ENCODE results near the gene SLC6A4.

SLC6A4 gene

GRCh38 chr17:30235386-30236296, at the start of gene SLC6A4:
TSS of gene SLC6A4 (minus strand) at chr17:30235697. CDS start at chr17:30221958, 13,739 bp downstream.
- DNase-seq, result peak; percentile 5

DNA sequence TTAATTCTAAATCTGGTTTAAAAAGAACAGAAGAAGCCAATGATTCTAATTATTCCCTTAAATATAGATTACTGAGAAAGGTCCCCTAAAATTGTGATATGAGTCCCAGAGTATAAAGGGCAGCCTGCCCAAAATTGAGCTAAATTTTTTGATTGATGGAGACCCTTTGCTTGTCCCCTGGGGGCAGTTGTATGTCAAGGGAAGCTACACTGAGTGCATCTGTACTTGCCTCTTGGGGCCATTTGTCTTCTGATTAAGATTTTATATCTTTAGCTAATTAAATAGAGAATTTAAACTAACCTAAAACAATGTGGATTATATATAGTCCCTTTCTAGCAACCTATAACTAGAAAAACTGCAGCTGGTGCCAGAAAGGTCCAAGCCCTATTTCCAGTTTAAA, 43.7 kb upstream of the SLC6A4 start:
- no peak for DNase-seq

- no peak for DNase-seq
These were observed 42.5 kb upstream of the SLC6A4 start for GRCh38 chr17:30278032-30278431.

GRCh38 chr17:30275911-30276310, 40.4 kb upstream of the SLC6A4 start:
- no peak for DNase-seq

GRCh38 chr17:30274887-30275286, 39.4 kb upstream of the SLC6A4 start:
- no peak for DNase-seq

GRCh38 chr17:30273373-30273772, 37.9 kb upstream of the SLC6A4 start:
- DNase-seq, result no peak

DNA sequence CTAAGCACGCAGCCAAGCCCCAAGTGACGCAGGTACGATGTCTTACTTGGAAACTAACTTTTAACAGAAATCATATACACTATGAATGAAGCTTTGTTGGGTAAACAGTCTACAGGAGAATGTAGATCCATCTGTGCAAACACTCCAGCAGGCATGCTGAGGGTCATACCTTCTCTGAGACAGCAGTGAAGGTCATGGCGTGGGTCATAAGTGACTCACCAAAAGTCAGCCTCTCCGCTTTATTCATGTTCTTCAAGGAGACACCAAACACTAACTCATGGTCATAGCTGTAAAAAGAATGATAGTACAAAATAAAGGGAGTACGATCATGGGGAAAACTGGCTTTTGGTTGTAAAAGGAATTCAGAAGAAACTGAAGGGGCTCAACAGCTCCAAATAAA, 35.6 kb upstream of the SLC6A4 start:
- no peak for DNase-seq

GRCh38 chr17:30267625-30268024, 32.1 kb upstream of the SLC6A4 start:
- DNase-seq, result no peak

- DNase-seq, result no peak
These were observed 28.2 kb upstream of the SLC6A4 start for GRCh38 chr17:30263552-30264333.

GRCh38 chr17:30256756-30257506, 21.4 kb upstream of the SLC6A4 start:
- DNase-seq, result no peak

- DNase-seq, result no peak
These were observed 18.7 kb upstream of the SLC6A4 start for GRCh38 chr17:30254150-30254549.

- DNase-seq, result no peak
These were observed 17.8 kb upstream of the SLC6A4 start for GRCh38 chr17:30253312-30253711.

GRCh38 chr17:30251931-30252330, 16.4 kb upstream of the SLC6A4 start:
- no peak for DNase-seq

- DNase-seq, result no peak
These were observed 14.0 kb upstream of the SLC6A4 start for GRCh38 chr17:30249460-30249859.

DNA sequence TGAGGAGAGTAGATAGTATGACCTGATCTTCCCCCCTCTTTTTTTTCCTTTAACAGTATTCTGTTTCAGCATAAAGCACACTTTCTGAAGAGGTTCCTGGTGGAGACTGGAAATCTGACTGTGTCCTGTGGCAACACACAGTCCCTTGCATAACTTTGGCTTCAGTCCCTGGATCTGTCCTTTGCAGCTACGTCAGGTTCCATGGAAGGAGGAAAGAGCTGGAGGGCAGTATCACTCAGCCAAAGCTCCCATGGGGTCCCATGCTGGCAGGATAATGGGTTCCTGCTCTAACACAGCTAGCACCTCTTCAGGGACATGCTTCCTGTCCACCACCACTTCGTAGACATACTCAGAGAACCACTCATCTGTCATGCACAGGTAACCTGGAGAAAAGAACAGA, 13.3 kb upstream of the SLC6A4 start:
- DNase-seq, result no peak

DNA sequence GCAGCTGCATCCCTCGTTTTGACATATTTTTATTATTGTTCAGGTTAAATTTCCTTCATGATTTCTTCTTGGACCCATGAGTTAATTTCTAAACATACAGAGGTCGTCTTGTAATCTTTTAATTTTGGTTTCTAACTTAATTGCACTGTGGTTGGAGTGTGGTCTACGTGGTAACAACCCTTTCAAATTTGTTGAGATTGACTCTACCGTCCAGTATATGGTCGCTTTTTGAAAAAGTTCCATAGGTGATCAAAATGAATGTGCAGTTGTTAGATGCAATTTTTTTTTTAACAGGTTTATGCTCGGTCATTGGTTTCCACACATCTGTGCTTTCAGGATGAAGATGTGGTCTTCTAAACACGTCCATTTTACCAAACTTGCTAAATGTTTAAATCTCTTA, 11.0 kb upstream of the SLC6A4 start:
- DNase-seq, result no peak

DNA sequence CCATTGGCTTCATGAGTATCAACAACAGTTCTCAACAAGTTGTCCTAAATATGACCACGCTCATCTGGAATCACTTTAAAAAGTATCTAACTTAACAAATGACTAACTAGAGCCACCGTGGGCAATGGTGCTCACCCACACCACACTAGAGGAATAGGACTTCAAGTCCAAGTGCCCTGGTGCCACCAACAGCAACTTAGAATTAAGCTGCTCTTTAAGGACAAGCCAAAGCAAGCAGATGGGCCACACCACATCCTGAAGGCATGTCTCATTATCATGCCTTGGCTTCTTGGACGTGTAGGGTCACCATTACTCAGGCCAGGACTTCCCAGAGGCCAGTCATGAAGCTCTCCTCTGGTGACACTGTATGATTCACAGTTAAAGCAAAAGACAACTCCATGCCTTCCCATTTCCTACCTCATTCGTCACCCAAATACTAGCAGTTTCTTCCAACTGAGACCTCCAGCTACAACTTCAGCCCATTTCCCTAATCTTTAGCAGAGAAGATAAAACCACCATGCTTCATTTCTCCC, 9.4 kb upstream of the SLC6A4 start:
- DNase-seq, result peak; percentile 35

DNA sequence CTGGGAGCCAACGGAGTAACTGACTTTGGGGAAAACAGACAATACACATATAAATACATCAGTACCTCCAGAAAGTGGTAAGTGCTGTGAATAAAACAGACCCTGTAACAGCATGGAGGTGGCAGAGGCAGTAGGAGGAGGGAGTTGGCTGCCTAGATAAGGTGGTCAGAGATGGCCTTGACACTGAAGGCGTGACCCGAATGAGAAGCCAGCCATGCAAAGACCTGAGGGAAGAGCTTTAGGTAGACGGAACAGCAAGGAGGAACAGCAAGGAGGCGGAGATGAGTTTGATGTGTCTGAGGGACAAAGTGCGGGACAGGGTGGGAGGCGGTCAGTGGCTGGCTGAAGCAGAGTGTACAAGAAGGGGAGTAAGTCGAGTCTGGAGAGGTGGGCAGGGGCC, 8.1 kb upstream of the SLC6A4 start:
- DNase-seq, result no peak

GRCh38 chr17:30243002-30243401, 7.5 kb upstream of the SLC6A4 start:
- DNase-seq, result no peak

DNA sequence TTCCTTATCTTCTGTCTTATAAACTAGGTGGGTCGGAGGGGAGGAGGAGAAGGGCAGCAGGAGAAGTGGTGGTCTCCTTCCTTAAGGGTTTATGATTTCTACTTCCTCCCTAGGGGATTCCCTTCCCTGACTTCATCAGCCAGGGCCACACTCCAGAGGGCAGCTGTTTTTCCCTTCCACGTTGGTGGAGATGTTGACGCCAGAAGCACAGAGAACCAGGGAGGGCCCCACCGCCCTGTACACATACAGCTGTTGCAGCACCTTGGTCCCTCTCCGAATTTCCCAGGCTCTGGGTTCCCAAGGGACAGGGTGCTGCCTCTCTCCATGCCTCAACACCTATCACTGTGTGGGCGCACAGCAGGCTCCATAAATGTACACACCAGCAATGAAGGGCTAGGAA, 5.6 kb upstream of the SLC6A4 start:
- no peak for DNase-seq

DNA sequence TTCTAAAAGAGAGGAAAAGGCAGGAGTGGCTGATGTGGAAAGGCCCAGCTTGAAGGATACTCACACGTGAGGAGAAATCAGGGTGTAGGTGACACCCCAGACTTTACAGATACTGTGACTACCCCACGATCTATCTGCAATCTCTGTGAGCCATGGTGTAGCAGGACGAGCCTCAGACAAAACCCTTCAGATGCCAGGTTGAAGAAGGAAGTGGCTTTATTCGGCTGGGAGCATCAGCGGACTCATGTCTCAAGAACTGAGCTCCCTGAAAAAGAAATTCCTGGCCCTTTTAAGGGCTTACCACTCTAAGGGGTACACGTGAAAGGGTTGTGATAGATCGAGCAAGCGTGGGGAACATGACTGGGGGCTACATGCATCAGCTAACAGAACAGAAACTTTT, 4.7 kb upstream of the SLC6A4 start:
- DNase-seq, result no peak

- DNase-seq, result no peak
These were observed 3.6 kb upstream of the SLC6A4 start for GRCh38 chr17:30239089-30239462.
